ENCODE results near the gene MYL4.
"Not testable (repeated sequence)": the region's sequence is repeated elsewhere in the genome, so short reads cannot be mapped to it uniquely, and the experiment has no call there.

The MYL4 gene

DNA sequence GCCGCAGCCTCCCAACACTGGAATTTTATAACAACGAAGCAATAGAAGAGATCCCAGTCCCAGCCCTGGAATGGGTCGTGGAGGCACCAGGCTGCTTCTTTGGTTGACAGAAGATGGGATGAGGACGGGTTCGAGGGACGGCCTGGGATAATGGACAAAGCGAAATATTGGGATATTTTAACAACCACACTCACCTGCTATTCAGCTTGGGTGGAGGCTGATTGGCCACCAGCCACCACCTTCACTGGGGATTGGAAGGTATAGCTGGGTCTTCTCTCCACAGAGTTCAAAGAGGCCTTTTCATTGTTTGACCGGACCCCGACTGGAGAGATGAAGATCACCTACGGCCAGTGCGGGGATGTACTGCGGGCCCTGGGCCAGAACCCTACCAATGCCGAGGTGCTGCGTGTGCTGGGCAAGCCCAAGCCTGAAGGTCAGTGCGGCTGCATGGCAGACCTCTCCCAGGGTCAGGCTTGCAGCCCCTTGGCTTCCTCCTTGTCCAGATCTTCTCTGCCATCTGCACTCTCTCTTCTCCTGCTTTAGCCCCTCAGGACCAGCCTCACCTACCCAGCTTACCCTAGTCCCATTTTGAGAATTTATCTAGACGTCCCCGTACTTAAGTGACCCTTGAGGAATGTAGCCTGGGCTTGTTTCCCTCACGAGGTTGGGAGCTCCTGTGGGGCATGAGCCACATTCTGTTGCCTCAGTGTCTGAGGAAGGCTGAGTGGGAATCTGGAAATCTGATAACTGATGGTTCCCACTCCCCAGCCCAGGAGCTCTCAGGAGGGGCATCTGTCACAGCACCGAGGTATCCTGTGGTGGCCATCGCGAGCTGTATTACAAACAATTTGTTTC lies 10.7 kb downstream of the MYL4 start:
- in situ Hi-C loops (cut with MboI; ENCODE audit: low sequenced_read_pairs), result no loop called here

DNA sequence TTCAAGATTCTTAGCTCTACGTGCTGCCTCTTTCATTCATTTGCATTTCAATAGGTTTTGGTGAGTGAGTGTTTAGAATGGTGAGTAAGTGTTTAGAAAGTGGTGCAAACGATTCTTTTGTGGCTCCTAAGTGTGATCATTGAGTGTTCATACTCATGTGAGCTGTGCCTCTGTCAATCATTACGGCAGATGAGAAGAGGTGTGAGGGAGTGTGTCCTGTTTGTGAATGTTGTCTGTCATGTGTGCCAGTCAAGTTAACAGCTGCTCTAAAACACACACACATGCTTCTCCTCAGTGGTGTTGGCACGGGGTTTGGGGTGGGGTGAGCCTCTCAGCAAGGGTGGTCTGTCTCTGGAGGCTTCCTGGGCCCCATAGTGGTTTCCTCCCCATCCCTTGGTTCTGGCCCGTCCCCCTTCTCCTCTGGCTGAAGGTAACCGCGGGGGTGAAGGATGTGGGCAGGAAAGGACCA lies 11.4 kb downstream of the MYL4 start:
- in situ Hi-C loops (cut with MboI; ENCODE audit: low sequenced_read_pairs), result no loop called here

DNA sequence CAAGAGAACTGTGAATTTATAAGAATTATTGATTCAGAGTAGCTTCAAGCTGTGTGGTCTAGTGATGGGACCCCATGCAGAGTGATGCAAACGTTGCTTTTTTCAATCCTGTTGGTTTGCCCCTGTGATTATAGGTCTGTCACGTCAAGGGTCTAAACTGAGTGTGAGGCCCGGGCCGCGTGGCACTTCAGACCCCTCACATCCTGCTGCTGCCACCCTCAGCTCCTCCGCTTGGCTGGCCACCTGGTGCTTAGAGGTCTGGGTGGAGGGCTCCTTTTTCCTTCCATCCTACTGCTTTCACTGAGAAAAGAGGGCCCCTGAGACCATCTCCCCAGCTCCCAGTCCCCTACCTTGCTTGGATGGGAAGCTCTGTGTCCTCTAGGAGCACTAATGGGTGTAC lies 12.0 kb downstream of the MYL4 start:
- in situ Hi-C loops (cut with MboI; ENCODE audit: low sequenced_read_pairs), result no loop called here

DNA sequence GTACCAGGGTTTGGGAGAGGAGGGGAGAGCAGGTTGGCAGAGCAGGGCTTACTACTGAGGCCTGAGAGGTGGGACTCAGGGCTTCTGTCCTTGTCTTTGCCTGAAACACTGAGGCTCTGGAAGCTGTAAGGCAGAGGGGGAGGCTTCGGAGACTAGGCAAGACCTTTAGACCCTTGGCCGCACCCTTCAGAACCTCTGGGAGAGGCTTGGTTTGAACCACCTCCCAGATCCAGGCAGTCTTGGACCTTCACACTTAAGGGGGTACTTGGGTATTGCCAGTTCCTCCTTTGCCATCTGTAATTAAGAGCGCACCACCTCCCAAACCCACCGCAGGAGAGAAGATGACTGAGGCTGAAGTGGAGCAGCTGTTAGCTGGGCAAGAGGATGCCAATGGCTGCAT lies 12.9 kb downstream of the MYL4 start:
- in situ Hi-C loops (cut with MboI; ENCODE audit: low sequenced_read_pairs), result no loop called here

DNA sequence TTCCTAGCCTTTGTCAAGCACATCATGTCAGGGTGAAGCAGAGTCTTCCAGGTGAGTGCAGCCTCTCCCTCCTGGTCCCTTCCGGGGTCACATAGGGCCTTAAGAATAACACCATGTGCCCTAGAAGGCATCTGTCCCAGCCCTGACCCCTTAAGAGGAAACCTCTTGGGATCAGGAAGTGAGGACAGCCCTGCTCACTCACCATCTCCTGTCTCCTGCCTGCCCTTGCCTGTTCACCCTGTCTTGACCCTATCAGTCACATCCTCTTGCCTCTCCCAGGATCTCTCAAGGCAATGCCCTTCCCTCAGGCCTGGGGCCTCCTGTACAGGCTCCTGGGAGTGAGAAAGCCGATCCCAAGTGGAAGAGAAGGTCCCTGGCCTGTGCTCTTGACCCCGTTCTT lies 13.9 kb downstream of the MYL4 start:
- in situ Hi-C loops (cut with MboI; ENCODE audit: low sequenced_read_pairs), result no loop called here

DNA sequence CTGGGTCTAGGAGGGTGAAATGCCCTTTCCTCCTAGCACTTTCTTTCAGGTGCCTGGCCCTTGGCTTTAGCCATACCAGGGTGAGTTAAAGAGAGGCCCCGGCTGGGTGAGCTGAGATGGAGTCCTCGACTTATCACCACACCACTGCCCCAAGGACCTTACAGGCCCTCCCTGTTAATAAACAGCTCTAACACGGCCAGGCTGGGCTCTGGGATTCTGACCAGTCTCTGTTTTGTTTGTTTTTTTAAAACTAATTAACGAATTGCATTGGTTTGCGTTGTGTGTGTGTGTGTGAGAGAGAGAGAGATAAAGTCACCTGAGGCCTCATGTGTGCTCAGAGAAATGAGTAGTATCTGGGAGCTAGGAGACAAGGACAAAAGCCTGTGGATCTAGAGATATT lies 14.3 kb downstream of the MYL4 start:
- in situ Hi-C loops (cut with MboI; ENCODE audit: low sequenced_read_pairs), result no loop called here

DNA sequence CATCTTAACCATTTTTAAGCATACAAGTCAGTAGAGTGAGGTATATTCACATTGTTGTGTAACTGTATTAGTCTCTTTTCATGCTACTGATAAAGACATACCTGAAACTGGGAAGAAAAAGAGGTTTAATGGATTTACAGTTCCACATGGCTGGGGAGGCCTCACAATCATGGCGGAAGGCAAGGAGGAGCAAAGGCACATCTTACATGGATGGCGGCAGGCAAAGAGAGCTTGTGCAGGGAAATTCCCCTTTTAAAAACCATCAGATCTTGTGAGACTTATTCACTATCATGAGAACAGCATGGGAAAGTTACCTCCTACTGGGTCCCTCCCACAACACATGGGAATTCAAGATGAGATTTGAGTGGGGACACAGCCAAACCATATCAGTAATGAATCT lies 14.9 kb downstream of the MYL4 start:
- in situ Hi-C loops (cut with MboI; ENCODE audit: low sequenced_read_pairs), result not testable (repeated sequence)

DNA sequence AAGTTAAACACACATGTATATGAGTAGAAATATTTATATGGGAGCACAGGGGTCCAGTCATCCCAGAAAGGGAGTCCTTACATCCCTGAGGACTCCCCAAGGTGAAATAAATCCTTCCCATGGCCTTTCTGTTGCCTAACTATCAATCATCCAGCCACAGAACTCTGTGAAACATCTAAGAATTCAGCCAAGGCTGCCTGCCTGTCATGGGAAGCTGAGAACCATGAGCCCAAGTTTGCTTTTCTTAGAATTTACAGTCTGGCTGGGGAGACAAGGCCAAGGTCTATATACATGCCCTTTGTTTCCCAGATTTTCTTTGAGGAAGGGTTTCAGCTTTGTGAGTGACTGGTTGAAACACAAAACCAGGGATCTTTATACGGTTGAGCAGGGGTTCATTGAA lies 15.8 kb downstream of the MYL4 start:
- in situ Hi-C loops (cut with MboI; ENCODE audit: low sequenced_read_pairs), result no loop called here

DNA sequence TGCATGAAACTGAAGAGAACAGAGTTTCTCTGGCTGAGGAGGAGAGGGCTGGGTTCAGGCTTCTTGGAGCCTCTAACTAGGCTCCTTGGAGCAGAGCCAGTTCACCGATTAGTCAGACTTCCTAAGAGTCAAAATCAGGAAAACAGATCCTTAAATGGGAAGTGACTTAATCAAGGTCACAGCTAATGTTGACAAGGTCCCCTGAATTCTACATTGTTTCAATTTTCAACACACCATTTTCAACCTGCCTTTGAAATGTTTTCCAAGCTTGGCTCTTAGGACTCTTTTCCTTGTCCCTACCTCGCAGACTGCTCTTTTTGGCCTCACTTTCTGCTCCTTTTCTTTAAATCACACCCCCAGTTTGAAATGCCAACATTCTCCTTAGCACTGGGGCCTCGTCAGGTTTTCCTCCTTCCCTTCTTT lies 16.3 kb downstream of the MYL4 start:
- in situ Hi-C loops (cut with MboI; ENCODE audit: low sequenced_read_pairs), result no loop called here

DNA sequence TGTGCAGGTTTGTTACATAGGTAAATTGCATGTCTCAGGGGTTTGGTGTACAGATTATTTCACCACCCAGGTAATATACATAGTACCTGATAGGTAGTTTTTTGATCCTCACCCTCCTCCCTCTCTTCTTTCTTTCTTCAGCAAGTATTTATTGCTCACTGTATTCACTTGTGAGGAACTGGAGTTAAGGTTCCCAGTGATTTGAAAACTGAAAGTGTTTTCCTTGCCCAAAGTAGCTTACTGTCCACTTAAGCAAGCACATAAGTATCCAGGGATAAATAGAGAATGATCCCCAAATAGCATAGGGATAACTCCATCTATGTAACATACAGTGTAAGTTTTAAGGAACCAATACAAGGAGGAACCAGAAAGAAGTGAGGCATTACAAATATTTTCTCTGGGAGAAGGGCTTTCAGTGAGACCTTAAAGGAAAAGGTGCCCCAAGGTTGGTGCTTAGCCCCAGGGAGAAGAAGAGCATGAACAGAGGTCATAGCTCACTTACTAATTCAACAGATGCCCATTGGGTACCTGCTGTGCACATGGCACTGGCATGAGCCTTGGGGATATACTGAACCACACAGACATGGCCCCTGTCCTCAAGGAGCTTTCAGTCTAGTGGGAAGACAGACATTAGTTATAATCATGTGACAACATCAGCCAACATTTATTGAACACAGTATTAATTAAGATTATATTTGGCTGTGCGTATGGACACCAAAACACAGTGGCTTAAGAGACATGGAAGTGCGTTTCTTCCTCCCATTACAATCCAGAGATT lies 17.0 kb downstream of the MYL4 start:
- in situ Hi-C loops (cut with MboI; ENCODE audit: low sequenced_read_pairs), result no loop called here

DNA sequence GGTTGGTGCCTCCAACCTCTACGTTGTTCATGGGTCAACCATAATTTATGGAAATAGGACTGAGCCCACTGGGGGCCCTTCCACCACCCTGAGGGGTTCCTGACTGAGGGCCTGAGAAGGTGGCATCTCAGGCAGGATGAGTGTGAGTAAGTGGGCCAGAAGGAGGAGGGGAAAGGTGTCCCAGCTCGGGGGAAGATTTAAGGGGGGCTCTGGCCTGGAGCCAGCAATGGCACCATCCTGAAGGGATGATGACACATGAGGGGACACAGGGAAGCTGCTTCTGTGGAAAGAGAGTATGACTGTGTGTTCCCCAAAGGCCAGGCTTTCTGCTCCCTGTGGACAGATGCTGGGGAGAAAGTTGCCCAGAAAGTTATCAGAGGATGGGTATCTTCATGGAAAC lies 18.7 kb downstream of the MYL4 start:
- in situ Hi-C loops (cut with MboI; ENCODE audit: low sequenced_read_pairs), result no loop called here

DNA sequence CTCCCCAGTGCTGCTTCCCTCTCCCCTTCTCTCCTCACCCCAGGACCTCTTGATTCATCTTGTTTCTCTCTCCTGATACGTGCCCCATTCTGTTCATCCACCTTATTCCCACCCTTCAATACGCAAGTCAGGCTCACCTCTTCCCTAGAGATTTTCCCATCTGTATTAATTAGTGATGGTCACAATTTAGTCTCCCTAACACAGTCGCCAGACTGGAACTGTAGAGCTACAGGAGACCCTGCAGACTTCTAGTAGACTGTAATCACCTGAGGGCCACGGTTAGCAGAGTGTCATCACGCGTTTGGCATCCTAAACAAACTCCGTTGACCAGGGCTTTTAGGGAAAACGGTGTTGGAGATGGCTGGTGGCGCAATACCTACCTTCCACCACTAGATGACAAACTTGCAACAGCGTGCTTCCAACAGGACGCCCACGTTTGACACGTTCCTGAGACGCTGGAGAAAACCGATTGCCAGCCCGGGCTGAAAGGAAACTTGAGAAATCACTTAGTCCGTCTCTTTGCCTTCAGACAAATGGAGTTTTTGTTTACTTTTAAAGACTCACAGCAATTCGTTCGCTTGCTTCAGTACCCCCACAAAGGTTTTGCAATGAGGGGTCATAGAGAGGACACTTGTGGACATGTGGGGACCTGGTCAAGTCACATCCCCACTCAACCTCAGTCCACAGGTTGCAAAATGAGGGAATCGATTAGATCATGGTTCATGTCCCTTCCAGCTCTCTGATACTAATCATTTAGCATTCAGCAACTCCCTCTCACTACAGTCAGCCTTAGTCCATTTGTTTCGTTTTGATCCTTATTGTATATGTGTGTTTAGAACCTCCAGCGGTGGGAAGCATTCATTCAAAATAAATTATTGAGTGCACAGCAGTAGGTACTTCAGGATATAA lies 20.6 kb downstream of the MYL4 start:
- in situ Hi-C loops (cut with MboI; ENCODE audit: low sequenced_read_pairs), result loop anchor here (10.0 kb wide), 1 partner anchor 75 kb away; no protein-coding TSS in a partner anchor

DNA sequence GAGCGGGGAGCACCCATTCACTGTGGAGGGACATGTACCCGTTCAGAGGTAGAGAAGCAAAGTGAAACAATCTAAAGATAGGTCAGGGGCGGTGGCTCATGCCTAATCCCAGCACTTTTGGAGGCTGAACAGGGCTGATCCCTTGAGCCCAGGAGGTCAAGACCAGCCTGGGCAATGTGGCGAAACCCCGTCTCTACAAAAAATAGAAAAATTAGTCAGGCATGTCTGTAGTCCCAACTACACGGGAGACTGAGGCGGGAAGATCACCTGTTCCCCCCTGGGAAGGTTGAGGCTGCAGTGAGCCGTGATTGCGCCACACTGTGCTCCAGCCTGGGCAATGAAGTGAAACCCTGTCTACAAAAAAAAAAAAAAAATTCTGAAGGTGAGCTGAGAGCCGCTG lies 21.7 kb downstream of the MYL4 start:
- in situ Hi-C loops (cut with MboI; ENCODE audit: low sequenced_read_pairs), result loop anchor here (10.0 kb wide), 1 partner anchor 74 kb away; no protein-coding TSS in a partner anchor

DNA sequence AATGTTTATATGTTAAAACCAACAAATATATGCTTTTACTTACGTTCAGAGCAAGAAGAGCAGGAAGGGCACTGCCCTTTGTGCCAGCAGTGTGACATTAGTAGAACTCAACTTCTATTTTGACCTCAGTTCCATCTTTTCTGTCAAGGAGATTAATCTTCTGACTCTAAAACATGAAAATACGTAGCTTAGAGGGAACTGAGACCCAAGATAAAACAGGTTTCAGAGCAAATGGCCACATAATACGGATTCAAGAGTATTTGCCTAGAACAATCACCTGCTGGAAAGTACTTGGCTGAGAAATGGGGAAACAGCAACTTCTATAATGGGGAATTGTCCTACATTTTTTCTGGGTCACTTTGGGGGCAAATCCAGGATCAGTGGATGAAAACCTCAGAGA lies 22.2 kb downstream of the MYL4 start:
- in situ Hi-C loops (cut with MboI; ENCODE audit: low sequenced_read_pairs), result loop anchor here (10.0 kb wide), 1 partner anchor 73 kb away; no protein-coding TSS in a partner anchor

DNA sequence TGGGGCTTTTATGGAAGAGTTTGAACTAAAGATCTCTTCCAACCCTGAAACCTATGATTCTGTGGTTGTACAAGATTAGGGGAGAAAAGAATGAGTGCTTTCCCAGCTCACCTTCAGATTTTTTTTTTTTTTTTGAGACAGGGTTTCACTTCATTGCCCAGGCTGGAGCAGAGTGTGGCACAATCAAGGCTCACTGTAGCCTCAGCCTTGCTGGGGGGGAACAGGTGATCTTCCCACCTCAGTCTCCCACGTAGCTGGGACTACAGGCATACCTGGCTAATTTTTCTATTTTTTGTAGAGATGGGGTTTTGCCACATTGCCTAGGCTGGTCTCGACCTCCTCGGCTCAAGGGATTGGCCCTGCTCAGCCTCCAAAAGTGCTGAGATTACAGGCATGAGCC lies 22.7 kb downstream of the MYL4 start:
- in situ Hi-C loops (cut with MboI; ENCODE audit: low sequenced_read_pairs), result loop anchor here (10.0 kb wide), 1 partner anchor 73 kb away; no protein-coding TSS in a partner anchor

DNA sequence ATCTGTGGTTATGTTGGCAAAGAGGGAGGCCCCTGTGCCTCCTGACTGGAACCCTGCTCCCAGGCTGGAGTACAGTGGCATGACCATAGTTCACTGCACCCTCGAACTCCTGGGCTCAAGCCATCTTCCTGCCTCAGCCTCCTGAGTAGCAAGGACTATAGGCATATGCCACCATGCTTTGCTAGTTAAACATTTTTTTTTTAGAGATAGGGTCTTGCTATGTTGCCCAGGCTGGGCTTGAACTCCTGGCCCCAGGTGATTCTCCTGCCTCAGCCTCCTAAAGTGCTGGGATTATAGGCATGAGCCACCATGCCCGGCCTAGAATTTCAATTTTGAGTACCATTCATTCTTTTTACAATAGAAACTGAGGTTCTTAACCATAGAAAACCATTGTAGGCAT lies 23.3 kb downstream of the MYL4 start:
- in situ Hi-C loops (cut with MboI; ENCODE audit: low sequenced_read_pairs), result loop anchor here (10.0 kb wide), 1 partner anchor 72 kb away; no protein-coding TSS in a partner anchor

DNA sequence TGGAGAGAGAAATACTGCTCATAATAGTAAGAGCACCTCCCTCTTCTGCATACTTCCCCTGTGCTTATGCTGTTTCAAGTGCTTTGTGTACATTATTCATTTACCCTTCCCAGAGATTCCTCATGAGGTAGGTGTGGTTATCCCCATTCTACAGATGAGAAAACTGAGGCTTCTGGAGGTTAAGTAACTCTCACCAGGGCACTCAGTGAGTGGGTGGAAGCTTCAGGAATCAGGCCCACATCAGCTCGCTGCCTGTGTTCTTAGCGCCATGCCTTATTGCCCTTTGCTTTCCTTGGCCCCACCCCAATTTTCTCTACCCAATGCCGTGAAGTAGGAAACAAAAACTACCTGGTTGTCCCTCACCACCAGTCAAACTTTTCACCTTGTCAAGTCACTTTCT lies 26.4 kb downstream of the MYL4 start:
- in situ Hi-C loops (cut with MboI; ENCODE audit: low sequenced_read_pairs), result loop anchor here (10.0 kb wide), 1 partner anchor 69 kb away; no protein-coding TSS in a partner anchor

DNA sequence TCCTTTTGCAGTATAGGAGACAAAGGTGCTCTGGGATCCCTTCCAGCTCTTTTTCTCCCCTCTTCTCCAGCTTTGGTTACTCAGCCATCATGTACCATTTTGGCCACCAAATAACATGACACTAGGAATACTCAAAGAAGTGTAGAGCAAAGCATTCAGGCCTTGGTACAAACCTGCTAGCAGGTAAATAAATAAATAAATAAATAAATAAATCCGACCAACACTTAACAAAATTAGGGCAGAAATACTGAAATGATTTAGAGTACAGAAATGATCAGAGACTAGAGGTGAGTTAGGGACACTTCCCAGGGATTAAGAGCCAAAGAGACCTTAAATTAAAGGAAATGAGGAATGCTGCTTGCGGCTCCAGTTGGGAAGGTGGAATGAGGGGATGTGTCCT lies 26.8 kb downstream of the MYL4 start:
- in situ Hi-C loops (cut with MboI; ENCODE audit: low sequenced_read_pairs), result loop anchor here (10.0 kb wide), 1 partner anchor 69 kb away; no protein-coding TSS in a partner anchor

DNA sequence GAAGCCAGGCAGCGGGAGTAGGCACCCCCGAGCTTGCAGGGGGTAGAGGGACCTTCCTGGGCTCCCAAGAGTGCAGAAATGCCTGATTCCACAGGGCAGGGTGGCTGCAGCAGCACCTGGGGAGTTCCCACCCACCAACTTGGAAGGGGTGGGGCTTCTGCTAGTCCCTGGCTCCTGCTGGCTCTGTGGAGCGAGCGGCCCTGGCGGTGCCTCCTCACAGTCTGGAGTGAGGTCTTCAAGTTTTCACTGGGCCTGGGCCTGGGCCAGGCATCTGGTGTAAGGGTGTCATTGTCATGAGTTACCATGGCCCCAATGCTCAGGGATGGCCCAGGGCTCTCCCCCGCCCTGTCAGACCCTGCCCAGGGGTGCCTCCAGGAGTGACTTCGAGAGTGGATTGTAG lies 28.7 kb downstream of the MYL4 start:
- in situ Hi-C loops (cut with MboI; ENCODE audit: low sequenced_read_pairs), result loop anchor here (10.0 kb wide), 1 partner anchor 67 kb away; no protein-coding TSS in a partner anchor

DNA sequence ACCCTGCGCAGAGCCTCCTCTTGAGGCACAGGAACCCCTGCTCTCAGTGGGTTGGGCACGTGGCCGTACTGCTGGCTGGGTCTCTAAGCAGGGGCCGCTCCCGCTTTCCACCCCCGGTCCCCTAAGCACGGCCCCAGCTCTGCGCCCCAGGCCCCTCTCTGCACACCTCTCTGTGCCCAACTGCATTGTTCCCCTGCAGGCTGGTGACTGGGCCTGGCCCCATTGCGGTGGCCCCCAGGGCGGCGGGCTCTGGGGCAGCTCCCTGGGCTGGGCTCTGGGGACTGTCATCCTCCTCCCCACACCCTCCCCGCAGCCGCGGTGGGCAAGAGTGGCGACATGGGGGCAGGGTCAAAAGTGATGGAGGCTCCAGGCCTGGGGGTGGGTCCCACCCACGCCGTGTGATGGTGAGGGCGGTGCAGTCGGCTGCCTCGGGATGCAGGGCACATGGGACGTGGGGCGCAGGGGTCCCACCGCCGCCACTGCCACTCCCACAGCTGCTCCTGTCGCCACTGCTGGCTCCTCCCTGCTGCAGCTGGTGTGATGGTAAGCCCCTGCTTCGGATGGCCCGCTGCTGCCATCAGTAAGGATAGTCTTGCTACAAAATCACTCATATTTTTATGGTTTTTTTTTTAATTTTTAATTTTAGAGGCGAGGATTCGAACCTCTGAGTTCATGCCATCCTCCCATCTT lies 29.3 kb downstream of the MYL4 start:
- in situ Hi-C loops (cut with MboI; ENCODE audit: low sequenced_read_pairs), result loop anchor here (10.0 kb wide), 1 partner anchor 66 kb away; no protein-coding TSS in a partner anchor
